GM12878 (cell line): ENCODE results near the gene DNAJC22. TPM values are rescaled to one million over a fixed set of nuclear protein-coding genes. Genes with fewer than 3 reads are reported as not detected.
A peak's percentile ranks its signal among the peaks of the same experiment; 100 is the strongest.

Source experiments
- ATAC-seq: fragments of 200-7000 bp; cut with Tn5 transposase; 3 replicates; pipeline ENCODE4 v1.9.1; 2020; ENCODE audit warnings: mild to moderate bottlenecking, moderate library complexity
- BruUV-seq: library from RNA; stranded (reverse); fragments of 400-500 nt; replicated peaks from 2 replicates; lab custom pipeline; 2021; lab: Mats Ljungman, UMichigan
- CTCF ChIA-PET: fragments of 300-600 bp; sonication (Branson Sonifier 250); formaldehyde crosslinking; extraction: SDS; loops from one replicate; lab custom pipeline; 2021; ENCODE audit warnings: inconsistent platforms; lab: Yijun Ruan, JAX
- POLR2A ChIA-PET: fragments of 350-600 bp; formaldehyde crosslinking; extraction: SDS; loops from one replicate; lab custom pipeline; 2021; ENCODE audit warnings: inconsistent platforms; lab: Charles Lee
- RAD21 ChIA-PET: fragments of 300-600 bp; sonication (Branson Sonifier 250); formaldehyde crosslinking; loops from one replicate; lab custom pipeline; 2023; ENCODE audit warnings: antibody characterized with exemption; ENCODE audit not compliant: unreplicated experiment; lab: Charles Lee
- SMC1A ChIA-PET: fragments of 300-600 bp; sonication (Branson Sonifier 250); formaldehyde crosslinking; loops from one replicate; lab custom pipeline; 2023; ENCODE audit not compliant: unreplicated experiment, uncharacterized antibody; lab: Charles Lee
- DNase-seq: peaks from one replicate; pipeline ENCODE4 v3.0.0-alpha.2; 2011; ENCODE audit warnings: low read depth, low spot score
- FAIRE-seq: peaks from 3 replicates; lab custom pipeline; 2011; peaks lifted over from hg19 to GRCh38; lab: Jason Lieb, UNC
- H2AFZ ChIP-seq: 2 replicates; pipeline ENCODE4 v1.6.0; 2011; ENCODE audit warnings: low read depth, low read length, control low read depth; ENCODE audit not compliant: control insufficient read depth
- H3K27ac ChIP-seq: 2 replicates; pipeline ENCODE4 v1.5.1; 2011; ENCODE audit warnings: control low read depth; ENCODE audit not compliant: control insufficient read depth, insufficient read depth
- H3K27me3 ChIP-seq, 2 experiments: replicated peaks in 1 of 2; 2 replicates each; pipeline versions ENCODE4 v1.6.0 to v1.6.1; 2011; ENCODE audit warnings: low read length in 1 of 2; ENCODE audit not compliant: control insufficient read depth in 2 of 2, insufficient read depth in 2 of 2
- H3K36me3 ChIP-seq, 2 experiments: 2 replicates each; pipeline ENCODE4 v1.5.1; 2011; ENCODE audit warnings: low read length in 1 of 2; ENCODE audit not compliant: control insufficient read depth in 2 of 2, insufficient read depth in 2 of 2
- H3K4me1 ChIP-seq: 2 replicates; pipeline ENCODE4 v1.6.1; 2011; ENCODE audit warnings: mild to moderate bottlenecking, low read length, moderate library complexity, mixed read lengths; ENCODE audit not compliant: control insufficient read depth, insufficient read depth
- H3K4me2 ChIP-seq: 2 replicates; pipeline ENCODE4 v1.6.0; 2011; ENCODE audit warnings: control low read depth; ENCODE audit not compliant: control insufficient read depth, insufficient read depth
- H3K4me3 ChIP-seq: fragments of 200-600 bp; sonication (generic); 2 replicates; pipeline ENCODE4 v1.5.1; 2016
- H3K79me2 ChIP-seq: 2 replicates; pipeline ENCODE4 v1.6.0; 2011; ENCODE audit warnings: low read length; ENCODE audit not compliant: control insufficient read depth, insufficient read depth
- H3K9ac ChIP-seq: 2 replicates; pipeline ENCODE4 v1.8.0; 2011; ENCODE audit warnings: low read length, control low read depth, mixed read lengths; ENCODE audit not compliant: control insufficient read depth, insufficient read depth
- H3K9me3 ChIP-seq: replicated peaks from 3 replicates; pipeline ENCODE4 v1.5.1; 2011; ENCODE audit warnings: mild to moderate bottlenecking, low read length; ENCODE audit not compliant: control insufficient read depth, insufficient read depth
- H4K20me1 ChIP-seq: 2 replicates; pipeline ENCODE4 v1.6.0; 2011; ENCODE audit not compliant: control insufficient read depth, insufficient read depth
- BCL11A ChIP-seq: IDR thresholded peaks from 2 replicates; pipeline ENCODE4 v1.6.1; 2011; ENCODE audit warnings: low read depth, low read length
- ETV6 ChIP-seq, 2 experiments: fragments of 450-650 bp in 1 of 2; IDR thresholded peaks in 1 of 2; conservative IDR thresholded peaks in 1 of 2; 2 replicates each; pipeline ENCODE4 v1.6.1; 2014; ENCODE audit warnings: antibody characterized with exemption in 1 of 2, borderline replicate concordance in 1 of 2, low read depth in 1 of 2, mild to moderate bottlenecking in 1 of 2, moderate library complexity in 1 of 2
- HCFC1 ChIP-seq: fragments of 150-350 bp; IDR thresholded peaks from 2 replicates; pipeline ENCODE4 v1.6.1; 2014; ENCODE audit warnings: low read length
- HDGF ChIP-seq: fragments of 450-650 bp; IDR thresholded peaks from 2 replicates; pipeline ENCODE4 v1.6.1; 2016; ENCODE audit warnings: antibody characterized with exemption
- TCF3 ChIP-seq: IDR thresholded peaks from 2 replicates; pipeline ENCODE4 v1.6.1; 2012; ENCODE audit warnings: low read depth, mild to moderate bottlenecking, low read length, borderline replicate concordance; ENCODE audit not compliant: insufficient read depth
- WGBS: methylation state at CpG from one replicate; pipeline ENCODE4 v1.1.6; 2016; ENCODE audit warnings: low lambda C conversion rate; ENCODE audit not compliant: insufficient replicate concordance, insufficient coverage; ENCODE audit errors: missing lambda C conversion rate; 5-methylcytosine and 5-hydroxymethylcytosine counted together
- in situ Hi-C: fragments of 300-500 bp; cut with MboI; formaldehyde crosslinking; loops from 9 replicates; pipeline ENCODE4 v1.14.3; 2018; ENCODE audit warnings: mixed read lengths
- intact Hi-C: fragments of 100-400 bp; cut with micrococcal nuclease; formaldehyde crosslinking; loops from one replicate; pipeline ENCODE4 v1.14.2; 2022; ENCODE audit not compliant: unreplicated experiment
- polyA plus RNA-seq, 11 experiments: library from polyadenylated mRNA; depleted of rRNA in 4 of 11; unstranded in 6 of 11; stranded (reverse) in 5 of 11; fragments of >200 nt; fragmentation: Nextera tagmentation in 4 of 11; fragmentation: Illumina TruSeq in 1 of 11; extraction: Ambion mirVana in 4 of 11; extraction: Trizol in 1 of 11; gene quantifications; 1 replicate in 1 of 11; 2 replicates in 10 of 11; pipeline versions ENCODE4 v1.2.1 to v1.2.3, GENCODE V29; 2011 to 2016; ENCODE audit warnings: inconsistent platforms in 2 of 11, missing spikeins in 2 of 11, low read depth in 1 of 11
- total RNA-seq, 4 experiments: library from RNA; depleted of rRNA in 3 of 4; stranded (reverse); fragments of >200 nt in 3 of 4; fragmentation: Illumina TruSeq in 1 of 4; extraction: Trizol in 1 of 4; gene quantifications; 2 replicates each; pipeline versions ENCODE4 v1.2.1 to v1.2.3, GENCODE V29; 2013 to 2021
- TF ChIP-seq, protein P1 (sequence below): fragments of 450-650 bp; IDR thresholded peaks from 2 replicates; pipeline ENCODE4 v1.6.1; 2017; ENCODE audit warnings: mild to moderate bottlenecking, low read depth, inconsistent platforms; ENCODE audit not compliant: poor library complexity, severe bottlenecking
- TF ChIP-seq, protein P2 (sequence below): IDR thresholded peaks from 2 replicates; pipeline ENCODE4 v1.6.1; 2011; ENCODE audit warnings: borderline replicate concordance, low read depth, mild to moderate bottlenecking, moderate library complexity, low read length; ENCODE audit not compliant: insufficient read depth, poor library complexity, severe bottlenecking

DNAJC22 gene
- total and polyA plus RNA-seq, 10 of the 15 experiments (the other 5 are each of a cell fraction or from before 2014, with no cell fraction given): 0.06 to 0.61 (median 0.13) TPM; not detected in 3

DNA sequence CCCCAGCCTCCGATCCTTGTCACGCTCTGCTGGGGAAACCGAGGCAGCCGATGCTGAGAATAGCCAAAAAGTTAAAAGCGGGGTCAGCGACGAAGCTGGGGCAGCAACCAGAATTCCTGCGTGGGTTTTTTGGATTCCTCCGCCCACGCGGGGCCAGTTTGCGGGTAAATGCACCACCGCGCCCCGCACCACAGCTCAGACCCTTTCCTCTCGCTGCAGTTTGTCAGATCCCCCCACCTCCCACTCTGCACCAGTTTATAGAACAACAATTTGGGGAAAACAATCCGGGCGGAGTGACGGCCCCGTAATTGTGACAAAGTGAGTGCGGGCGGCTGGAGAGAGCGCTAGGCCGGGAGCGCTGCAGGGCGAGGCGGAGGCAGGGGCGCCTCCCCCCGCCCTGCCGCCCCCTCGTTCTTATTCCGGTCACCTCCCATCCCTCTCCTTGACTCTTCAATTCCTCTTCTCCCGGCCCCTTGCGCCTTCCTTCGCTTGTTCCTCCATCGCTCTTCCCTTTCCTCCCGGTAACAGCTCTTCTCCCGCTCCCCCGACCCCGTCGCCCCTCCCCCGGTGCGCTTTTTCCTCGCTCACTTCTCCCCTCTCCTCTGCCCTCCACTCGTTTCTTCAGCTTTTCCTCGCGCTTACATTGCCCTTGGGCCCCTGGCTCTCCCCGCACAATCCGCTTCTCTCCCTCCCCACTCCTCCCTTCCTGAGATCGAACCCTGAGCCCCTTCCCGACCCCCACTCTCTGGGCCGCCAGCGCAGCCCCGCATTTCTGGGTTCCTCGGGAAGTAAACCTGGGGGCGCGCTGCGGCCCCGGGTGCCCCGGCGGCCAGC lies 646 bp upstream of the DNAJC22 start:
- no peak overlapping the region for H3K27ac ChIP-seq
- H3K4me2 ChIP-seq: peak overlapping the region; percentile 97
- intact Hi-C loops: no loop called here
- H4K20me1 ChIP-seq: no peaks in the 10 kb centered on the region; the same call in 1 of the 2 replicates
- FAIRE-seq (no peak), DNase-seq (no peak), ATAC-seq (no peak)
- H3K4me3 ChIP-seq: peak overlapping the region; percentile 49
- H3K9me3 ChIP-seq: no peaks in the 10 kb centered on the region
- in situ Hi-C loops: no loop called here
- no peaks in the 10 kb centered on the region for H3K36me3 ChIP-seq
- no TSS peak for BruUV-seq
- ChIA-PET POLR2A (interaction anchor here (0.6 to 2.0 kb wide), 3 partner anchors 21 to 75 kb away, joined by 4 to 10 read pairs (median 5); partner anchors contain the start of gene SPATS2), CTCF (interaction anchor here (0.6 to 9.5 kb wide), 8 partner anchors 13 to 178 kb away, joined by 3 to 231 read pairs (median 22); partner anchors contain the start of genes PRPH and TROAP), SMC1A (interaction anchor here (0.9 to 4.5 kb wide), 5 partner anchors 12 to 59 kb away, joined by 3 to 30 read pairs (median 12); partner anchors contain the start of gene TROAP)
- no peak overlapping the region for H3K9ac ChIP-seq
- H2AFZ ChIP-seq: no peak overlapping the region
- 3% methylated on average over 44 of the region's 61 CpGs for WGBS
- H3K79me2 ChIP-seq: no peaks in the 10 kb centered on the region
- H3K27me3 ChIP-seq: peaks cover 18 to 33% of the 10 kb centered on the region in 2 experiments
- peaks cover 38% of the 10 kb centered on the region for H3K4me1 ChIP-seq
- no peak for TF ChIP-seq HCFC1
- TF ChIP-seq ETV6 (conservative IDR thresholded peaks at IDR 0.05 in 1 of 2, IDR thresholded peaks at IDR 0.05 in 1 of 2; ENCODE audit: borderline replicate concordance in 1 of 2, low read depth in 1 of 2): no peak
- TF ChIP-seq, protein P1, sequence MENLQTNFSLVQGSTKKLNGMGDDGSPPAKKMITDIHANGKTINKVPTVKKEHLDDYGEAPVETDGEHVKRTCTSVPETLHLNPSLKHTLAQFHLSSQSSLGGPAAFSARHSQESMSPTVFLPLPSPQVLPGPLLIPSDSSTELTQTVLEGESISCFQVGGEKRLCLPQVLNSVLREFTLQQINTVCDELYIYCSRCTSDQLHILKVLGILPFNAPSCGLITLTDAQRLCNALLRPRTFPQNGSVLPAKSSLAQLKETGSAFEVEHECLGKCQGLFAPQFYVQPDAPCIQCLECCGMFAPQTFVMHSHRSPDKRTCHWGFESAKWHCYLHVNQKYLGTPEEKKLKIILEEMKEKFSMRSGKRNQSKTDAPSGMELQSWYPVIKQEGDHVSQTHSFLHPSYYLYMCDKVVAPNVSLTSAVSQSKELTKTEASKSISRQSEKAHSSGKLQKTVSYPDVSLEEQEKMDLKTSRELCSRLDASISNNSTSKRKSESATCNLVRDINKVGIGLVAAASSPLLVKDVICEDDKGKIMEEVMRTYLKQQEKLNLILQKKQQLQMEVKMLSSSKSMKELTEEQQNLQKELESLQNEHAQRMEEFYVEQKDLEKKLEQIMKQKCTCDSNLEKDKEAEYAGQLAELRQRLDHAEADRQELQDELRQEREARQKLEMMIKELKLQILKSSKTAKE: no peak
- TF ChIP-seq, protein P2, sequence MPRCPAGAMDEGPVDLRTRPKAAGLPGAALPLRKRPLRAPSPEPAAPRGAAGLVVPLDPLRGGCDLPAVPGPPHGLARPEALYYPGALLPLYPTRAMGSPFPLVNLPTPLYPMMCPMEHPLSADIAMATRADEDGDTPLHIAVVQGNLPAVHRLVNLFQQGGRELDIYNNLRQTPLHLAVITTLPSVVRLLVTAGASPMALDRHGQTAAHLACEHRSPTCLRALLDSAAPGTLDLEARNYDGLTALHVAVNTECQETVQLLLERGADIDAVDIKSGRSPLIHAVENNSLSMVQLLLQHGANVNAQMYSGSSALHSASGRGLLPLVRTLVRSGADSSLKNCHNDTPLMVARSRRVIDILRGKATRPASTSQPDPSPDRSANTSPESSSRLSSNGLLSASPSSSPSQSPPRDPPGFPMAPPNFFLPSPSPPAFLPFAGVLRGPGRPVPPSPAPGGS: no peak
- no peak for TF ChIP-seq HDGF
- no peak for TF ChIP-seq BCL11A
- TF ChIP-seq TCF3: no peak
- TF ChIP-seq, all 136 proteins: peak for 0
- RAD21 ChIA-PET: interaction anchor here (1.4 to 4.5 kb wide), 6 partner anchors 12 to 57 kb away, joined by 4 to 54 read pairs (median 14); no protein-coding TSS in a partner anchor
